ENCODE data around the gene CSDE1. TPM values are rescaled to one million over a fixed set of nuclear protein-coding genes. Genes with fewer than 3 reads are reported as not detected.

CSDE1 gene
- total and polyA plus RNA-seq, 4 donors = 135 to 591 (median 294) TPM

DNA sequence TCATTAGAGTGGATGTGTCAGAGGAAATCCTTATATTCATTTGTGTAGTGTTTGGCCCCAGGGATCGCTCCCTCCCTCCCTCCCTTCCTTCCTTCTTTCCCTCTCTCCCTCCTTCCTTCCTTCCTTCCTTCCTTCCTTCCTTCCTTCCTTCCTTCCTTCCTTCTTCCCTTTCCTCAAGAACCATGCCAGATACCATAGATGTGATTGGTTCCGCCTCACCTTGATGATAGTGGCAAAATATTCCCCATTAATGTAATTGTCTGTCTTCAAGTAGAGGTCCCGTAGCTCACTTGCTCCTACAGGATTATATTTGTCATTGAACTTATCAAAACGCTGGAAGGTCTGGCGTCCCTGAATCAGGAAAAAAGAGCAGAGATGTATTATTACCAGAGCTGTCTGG is 80.1 kb downstream of the CSDE1 start:
- no peak overlapping the region for H3K4me3 ChIP-seq
- no peaks in the 10 kb centered on the region for H3K9me3 ChIP-seq (ENCODE audit: control insufficient read depth in 4 of 4, insufficient read depth in 3 of 4, low read length in 3 of 4)
- no peaks in the 10 kb centered on the region for H3K4me1 ChIP-seq (ENCODE audit: control insufficient read depth in 5 of 5, insufficient read depth in 5 of 5, low read length in 5 of 5)
- DNase-seq = no peak
- no peak overlapping the region for H3K27ac ChIP-seq (ENCODE audit: low read depth in 1 of 2, low read length in 1 of 2)
- H3K36me3 ChIP-seq (ENCODE audit: control insufficient read depth in 4 of 4, insufficient read depth in 4 of 4, low read length in 4 of 4) = no peaks in the 10 kb centered on the region
- no peak overlapping the region for H3K9ac ChIP-seq (ENCODE audit: insufficient read depth in 1 of 2, low read length in 2 of 2)
- TF ChIP-seq, protein P1, sequence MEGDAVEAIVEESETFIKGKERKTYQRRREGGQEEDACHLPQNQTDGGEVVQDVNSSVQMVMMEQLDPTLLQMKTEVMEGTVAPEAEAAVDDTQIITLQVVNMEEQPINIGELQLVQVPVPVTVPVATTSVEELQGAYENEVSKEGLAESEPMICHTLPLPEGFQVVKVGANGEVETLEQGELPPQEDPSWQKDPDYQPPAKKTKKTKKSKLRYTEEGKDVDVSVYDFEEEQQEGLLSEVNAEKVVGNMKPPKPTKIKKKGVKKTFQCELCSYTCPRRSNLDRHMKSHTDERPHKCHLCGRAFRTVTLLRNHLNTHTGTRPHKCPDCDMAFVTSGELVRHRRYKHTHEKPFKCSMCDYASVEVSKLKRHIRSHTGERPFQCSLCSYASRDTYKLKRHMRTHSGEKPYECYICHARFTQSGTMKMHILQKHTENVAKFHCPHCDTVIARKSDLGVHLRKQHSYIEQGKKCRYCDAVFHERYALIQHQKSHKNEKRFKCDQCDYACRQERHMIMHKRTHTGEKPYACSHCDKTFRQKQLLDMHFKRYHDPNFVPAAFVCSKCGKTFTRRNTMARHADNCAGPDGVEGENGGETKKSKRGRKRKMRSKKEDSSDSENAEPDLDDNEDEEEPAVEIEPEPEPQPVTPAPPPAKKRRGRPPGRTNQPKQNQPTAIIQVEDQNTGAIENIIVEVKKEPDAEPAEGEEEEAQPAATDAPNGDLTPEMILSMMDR (IDR thresholded peaks at IDR 0.05; ENCODE audit: control extremely low read depth, extremely low read depth) = no peak
- H3K27me3 ChIP-seq (ENCODE audit: control insufficient read depth in 3 of 3, insufficient read depth in 3 of 3, low read length in 2 of 3) = peaks cover 0 to 7% (median 3%) of the 10 kb centered on the region in 3 donors
- no peak for ATAC-seq (ENCODE audit: insufficient read depth, low FRiP score)
- WGBS, 2 donors = 75 to 82% methylated on average over 5 of the region's 5 CpGs

DNA sequence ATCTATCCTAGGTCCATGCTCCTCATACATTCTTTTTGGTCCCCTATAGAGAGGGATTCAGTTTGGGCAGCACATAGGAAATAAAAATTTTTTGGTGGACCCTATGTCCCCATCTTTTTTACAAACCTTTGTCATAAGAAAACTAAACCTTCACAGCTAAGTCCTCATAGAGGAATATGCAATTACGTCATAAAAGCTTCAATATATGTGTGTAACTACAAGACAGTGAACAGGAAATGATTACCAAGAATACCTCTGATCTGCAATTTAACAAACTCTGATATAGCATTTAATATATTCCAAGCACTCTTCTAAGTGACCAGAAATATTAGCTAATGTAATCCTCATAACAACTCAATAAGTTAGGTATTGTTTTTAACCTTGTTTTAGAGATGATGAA is 81.7 kb downstream of the CSDE1 start:
- no peak for ATAC-seq (ENCODE audit: insufficient read depth, low FRiP score)
- Histone ChIP-seq H3K27ac (ENCODE audit: low read depth in 1 of 2, low read length in 1 of 2) (no peak overlapping the region), H3K36me3 (ENCODE audit: control insufficient read depth in 4 of 4, insufficient read depth in 4 of 4, low read length in 4 of 4) (no peaks in the 10 kb centered on the region), H3K9me3 (ENCODE audit: control insufficient read depth in 4 of 4, insufficient read depth in 3 of 4, low read length in 3 of 4) (no peaks in the 10 kb centered on the region), H3K27me3 (ENCODE audit: control insufficient read depth in 3 of 3, insufficient read depth in 3 of 3, low read length in 2 of 3) (peaks cover 0 to 7% (median 3%) of the 10 kb centered on the region in 3 donors), H3K9ac (ENCODE audit: insufficient read depth in 1 of 2, low read length in 2 of 2) (no peak overlapping the region), H3K4me1 (ENCODE audit: control insufficient read depth in 5 of 5, insufficient read depth in 5 of 5, low read length in 5 of 5) (no peaks in the 10 kb centered on the region), H3K4me3 (no peak overlapping the region)
- TF ChIP-seq, protein P1 (IDR thresholded peaks at IDR 0.05; ENCODE audit: control extremely low read depth, extremely low read depth) = no peak
- WGBS, 2 donors = 78 to 83% methylated on average over 1 of the region's 1 CpG
- DNase-seq = no peak

DNA sequence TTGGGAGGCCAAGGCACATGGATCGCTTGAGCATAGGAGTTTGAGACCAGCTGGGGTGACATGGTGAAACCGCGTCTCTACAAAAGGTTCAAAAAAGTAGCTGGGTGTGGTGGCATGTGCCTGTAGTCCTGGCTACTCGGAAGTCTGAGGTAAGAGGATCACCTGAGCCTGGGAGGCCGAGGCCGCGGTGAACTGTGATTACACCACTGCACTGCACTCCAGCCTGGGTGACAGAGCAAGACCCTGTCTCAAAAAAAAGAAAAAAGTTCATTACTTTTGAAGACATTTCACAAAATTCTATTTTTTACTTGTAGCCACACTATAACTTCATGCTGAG is 85.9 kb downstream of the CSDE1 start:
- no peak for DNase-seq

More for the DNA sequence above, 85.9 kb downstream of the CSDE1 start:
- H3K4me1 ChIP-seq (ENCODE audit: control insufficient read depth in 5 of 5, insufficient read depth in 5 of 5, low read length in 5 of 5) = peaks cover 0 to 4% (median 0%) of the 10 kb centered on the region in 5 donors
- no peaks in the 10 kb centered on the region for H3K36me3 ChIP-seq (ENCODE audit: control insufficient read depth in 4 of 4, insufficient read depth in 4 of 4, low read length in 4 of 4)
- WGBS, 2 donors = 72 to 83% methylated on average over 7 of the region's 7 CpGs
- H3K9me3 ChIP-seq (ENCODE audit: control insufficient read depth in 4 of 4, insufficient read depth in 3 of 4, low read length in 3 of 4) = no peaks in the 10 kb centered on the region
- H3K27ac ChIP-seq (ENCODE audit: low read depth in 1 of 2, low read length in 1 of 2) = no peak overlapping the region
- no peak overlapping the region for H3K4me3 ChIP-seq
- no peak for ATAC-seq (ENCODE audit: insufficient read depth, low FRiP score)
- H3K27me3 ChIP-seq (ENCODE audit: control insufficient read depth in 3 of 3, insufficient read depth in 3 of 3, low read length in 2 of 3) = no peaks in the 10 kb centered on the region
- no peak overlapping the region for H3K9ac ChIP-seq (ENCODE audit: insufficient read depth in 1 of 2, low read length in 2 of 2)
- TF ChIP-seq, protein P1 (IDR thresholded peaks at IDR 0.05; ENCODE audit: control extremely low read depth, extremely low read depth) = no peak

Measured in lung (tissue), 12 donors.